Esophagus squamous epithelium (tissue), 4 donors: ENCODE measurements around the gene VAMP3.

Source experiments
- POLR2A ChIP-seq, 4 donors: fragments of 450-650 bp; IDR thresholded peaks; one replicate each; pipeline ENCODE4 v1.6.1; 2017; ENCODE audit warnings: antibody characterized with exemption in 4 of 4, mild to moderate bottlenecking in 4 of 4, moderate library complexity in 3 of 4
- TF ChIP-seq, protein P1 (sequence below), 6 experiments: fragments of 450-650 bp in 4 of 6; fragments of 200-600 bp in 2 of 6; sonication (generic) in 2 of 6; IDR thresholded peaks; one replicate each; pipeline ENCODE4 v1.5.1; 2016 to 2019; ENCODE audit warnings: antibody characterized with exemption in 6 of 6, mild to moderate bottlenecking in 4 of 6, moderate library complexity in 4 of 6

DNA sequence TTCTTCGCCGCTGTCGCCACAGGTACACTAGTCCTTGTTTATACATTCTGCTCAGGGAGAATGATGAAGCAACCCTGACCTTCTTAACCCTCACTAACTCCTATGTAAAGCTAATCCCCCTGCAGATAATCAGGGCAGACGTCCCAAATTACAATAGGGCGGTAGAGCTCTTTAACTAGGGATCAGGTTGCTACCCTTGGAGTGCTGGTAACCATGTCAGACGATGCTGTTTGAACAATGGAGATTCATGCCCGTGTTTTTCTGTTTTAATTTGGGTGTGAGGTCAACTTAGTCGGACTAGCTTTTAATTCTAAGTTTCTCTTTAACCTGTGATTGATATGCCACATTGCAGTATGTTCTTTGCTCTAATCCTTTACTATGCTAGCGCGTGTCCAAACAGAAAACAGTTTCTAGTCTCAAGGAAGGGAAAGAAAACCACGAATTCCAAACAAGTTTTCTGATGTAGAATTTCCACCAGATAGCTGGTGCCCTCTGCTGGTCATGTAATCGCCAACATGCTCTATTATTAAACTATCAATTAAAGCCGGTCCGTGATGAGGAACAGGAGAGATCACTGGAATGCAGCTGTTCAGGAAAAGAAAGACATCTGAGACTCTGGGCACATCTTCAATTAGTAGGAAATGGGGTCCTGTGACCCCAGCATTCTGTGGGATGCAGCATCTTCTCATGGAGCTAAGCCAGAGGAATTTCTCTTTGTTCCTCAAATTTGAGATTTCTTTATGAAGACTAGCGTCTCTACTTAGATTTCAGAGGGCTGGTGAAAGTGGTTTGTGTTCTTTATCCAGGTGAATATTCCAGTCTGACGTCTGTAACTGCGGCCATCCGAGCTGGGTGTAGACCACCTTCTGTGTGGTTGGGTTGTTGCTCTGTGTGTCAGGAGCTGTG is 18.3 kb upstream of the VAMP3 start:
- TF ChIP-seq, protein P1, sequence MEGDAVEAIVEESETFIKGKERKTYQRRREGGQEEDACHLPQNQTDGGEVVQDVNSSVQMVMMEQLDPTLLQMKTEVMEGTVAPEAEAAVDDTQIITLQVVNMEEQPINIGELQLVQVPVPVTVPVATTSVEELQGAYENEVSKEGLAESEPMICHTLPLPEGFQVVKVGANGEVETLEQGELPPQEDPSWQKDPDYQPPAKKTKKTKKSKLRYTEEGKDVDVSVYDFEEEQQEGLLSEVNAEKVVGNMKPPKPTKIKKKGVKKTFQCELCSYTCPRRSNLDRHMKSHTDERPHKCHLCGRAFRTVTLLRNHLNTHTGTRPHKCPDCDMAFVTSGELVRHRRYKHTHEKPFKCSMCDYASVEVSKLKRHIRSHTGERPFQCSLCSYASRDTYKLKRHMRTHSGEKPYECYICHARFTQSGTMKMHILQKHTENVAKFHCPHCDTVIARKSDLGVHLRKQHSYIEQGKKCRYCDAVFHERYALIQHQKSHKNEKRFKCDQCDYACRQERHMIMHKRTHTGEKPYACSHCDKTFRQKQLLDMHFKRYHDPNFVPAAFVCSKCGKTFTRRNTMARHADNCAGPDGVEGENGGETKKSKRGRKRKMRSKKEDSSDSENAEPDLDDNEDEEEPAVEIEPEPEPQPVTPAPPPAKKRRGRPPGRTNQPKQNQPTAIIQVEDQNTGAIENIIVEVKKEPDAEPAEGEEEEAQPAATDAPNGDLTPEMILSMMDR (IDR thresholded peaks at IDR 0.05): peak; percentile 62 to 88 (median 84)
- TF ChIP-seq POLR2A (IDR thresholded peaks at IDR 0.05): no peak
